NCI-H2107 (cell line): ENCODE data around the gene SLC4A3.
A peak's percentile ranks its signal among the peaks of the same experiment; 100 is the strongest.

Experiments used
- DNase-seq: peaks from one replicate; lab custom pipeline; 2025; lab: John Stamatoyannopoulos, UW

Gene SLC4A3, protein sequence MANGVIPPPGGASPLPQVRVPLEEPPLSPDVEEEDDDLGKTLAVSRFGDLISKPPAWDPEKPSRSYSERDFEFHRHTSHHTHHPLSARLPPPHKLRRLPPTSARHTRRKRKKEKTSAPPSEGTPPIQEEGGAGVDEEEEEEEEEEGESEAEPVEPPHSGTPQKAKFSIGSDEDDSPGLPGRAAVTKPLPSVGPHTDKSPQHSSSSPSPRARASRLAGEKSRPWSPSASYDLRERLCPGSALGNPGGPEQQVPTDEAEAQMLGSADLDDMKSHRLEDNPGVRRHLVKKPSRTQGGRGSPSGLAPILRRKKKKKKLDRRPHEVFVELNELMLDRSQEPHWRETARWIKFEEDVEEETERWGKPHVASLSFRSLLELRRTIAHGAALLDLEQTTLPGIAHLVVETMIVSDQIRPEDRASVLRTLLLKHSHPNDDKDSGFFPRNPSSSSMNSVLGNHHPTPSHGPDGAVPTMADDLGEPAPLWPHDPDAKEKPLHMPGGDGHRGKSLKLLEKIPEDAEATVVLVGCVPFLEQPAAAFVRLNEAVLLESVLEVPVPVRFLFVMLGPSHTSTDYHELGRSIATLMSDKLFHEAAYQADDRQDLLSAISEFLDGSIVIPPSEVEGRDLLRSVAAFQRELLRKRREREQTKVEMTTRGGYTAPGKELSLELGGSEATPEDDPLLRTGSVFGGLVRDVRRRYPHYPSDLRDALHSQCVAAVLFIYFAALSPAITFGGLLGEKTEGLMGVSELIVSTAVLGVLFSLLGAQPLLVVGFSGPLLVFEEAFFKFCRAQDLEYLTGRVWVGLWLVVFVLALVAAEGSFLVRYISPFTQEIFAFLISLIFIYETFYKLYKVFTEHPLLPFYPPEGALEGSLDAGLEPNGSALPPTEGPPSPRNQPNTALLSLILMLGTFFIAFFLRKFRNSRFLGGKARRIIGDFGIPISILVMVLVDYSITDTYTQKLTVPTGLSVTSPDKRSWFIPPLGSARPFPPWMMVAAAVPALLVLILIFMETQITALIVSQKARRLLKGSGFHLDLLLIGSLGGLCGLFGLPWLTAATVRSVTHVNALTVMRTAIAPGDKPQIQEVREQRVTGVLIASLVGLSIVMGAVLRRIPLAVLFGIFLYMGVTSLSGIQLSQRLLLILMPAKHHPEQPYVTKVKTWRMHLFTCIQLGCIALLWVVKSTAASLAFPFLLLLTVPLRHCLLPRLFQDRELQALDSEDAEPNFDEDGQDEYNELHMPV

DNA sequence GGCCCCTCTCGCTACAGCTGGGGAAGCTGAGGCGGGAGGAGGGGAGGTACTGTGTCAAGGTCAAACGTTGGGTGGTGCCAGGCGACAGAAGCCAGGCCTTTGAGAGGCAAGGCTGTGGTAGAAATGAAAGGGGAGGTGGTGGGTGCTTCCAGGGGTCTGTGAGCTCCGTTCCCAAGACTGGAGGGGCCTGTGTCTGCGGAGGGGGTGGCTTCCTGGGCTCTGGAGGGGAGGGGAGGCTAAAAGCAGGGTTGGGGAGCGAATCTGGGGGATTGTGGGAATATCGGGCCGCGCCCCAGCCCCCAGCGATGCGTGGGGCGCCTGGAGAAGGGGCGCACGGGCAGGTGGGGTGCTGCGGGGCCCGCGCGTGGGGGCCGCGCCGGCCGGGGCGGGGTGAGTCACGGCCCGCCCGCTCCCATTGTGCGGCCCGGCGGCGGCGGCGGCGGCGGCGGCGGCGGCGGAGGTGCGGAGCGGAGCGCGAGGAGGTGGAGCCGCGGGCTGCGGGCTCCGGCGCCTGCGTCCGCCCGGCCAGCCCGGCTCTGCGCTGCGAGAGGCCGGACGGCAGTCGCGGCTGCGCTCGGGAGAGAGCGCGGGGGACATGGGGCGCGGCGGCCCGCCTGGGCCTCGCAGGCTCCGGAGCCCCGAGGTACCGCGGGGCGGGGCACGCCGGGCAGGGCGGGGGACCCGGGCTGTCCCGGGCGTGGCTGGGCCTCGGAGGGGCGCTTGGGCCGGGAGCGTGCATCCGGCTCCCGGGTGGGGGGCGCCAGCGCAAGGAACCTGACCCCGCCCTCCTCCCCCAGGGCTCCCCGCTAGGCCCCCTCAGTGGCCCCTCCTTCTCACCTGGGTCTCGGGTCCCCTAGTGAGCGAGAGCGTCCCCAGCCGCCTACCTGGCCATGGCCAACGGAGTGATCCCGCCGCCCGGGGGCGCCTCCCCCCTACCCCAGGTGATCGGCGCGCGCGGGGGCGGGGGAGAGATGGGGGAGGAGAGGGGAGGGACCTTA, at the start of gene SLC4A3:
TSS of gene SLC4A3 (plus strand) at position 528 of the 998 bp plus-strand sequence. CDS start at position 891, 363 bp downstream.
- DNase-seq, result no peak

DNA sequence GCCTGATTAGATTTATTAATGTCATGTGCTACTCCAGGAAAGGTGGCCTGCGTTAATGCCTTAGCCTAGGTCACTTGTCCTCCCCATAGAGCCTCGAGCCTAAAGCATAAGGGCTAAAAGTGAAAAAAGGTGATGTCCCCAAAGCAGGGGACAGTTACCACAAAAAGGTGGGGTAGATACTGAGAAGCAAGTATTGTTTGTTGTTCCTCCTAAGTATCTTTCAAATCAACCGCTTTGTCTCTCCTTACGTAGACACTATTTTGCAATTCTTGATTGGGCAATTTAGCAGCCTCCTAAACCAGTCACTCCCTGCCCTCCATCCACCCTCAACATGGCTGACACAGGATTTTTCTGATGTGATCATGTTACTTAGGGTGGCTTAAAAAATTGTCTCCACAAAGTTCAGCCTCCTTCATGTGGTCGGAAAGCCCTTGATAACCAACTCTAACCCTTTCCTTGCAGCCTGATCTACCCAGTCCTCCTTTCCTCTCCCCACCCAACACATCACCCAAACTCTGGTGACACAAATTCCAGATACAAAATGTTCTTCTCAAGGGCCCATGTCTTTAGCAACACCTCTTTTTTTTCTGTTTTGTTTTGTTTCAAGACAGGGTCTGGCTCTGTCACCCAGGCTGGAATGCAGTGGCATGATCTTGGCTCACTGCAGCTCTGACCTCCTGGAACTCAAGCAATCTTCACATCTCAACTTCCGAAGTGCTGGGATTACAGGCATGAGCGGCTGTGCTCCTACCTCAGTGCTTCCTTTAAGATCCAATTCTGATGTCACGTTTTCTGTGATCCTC, 48.4 kb upstream of the SLC4A3 start:
- no peak for DNase-seq

DNA sequence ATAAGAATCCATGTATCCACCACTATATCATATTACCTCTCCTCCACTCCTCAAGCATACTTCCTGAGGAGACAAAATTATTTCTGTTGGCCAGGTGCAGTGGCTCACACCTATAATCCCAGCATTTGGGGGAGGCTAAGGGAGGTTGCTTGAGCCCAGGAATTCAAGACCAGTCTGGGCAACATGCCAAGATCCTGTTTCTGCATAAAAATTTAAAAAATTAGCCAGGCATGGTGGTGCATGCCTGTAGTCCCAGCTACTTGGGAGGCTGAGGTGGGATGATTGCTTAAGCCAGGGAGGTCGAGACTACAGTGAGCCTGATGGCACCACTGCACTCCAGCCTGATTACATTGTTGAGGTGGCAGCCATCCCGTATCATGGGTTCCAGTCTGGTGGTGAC, 46.1 kb upstream of the SLC4A3 start:
- no peak for DNase-seq

DNA sequence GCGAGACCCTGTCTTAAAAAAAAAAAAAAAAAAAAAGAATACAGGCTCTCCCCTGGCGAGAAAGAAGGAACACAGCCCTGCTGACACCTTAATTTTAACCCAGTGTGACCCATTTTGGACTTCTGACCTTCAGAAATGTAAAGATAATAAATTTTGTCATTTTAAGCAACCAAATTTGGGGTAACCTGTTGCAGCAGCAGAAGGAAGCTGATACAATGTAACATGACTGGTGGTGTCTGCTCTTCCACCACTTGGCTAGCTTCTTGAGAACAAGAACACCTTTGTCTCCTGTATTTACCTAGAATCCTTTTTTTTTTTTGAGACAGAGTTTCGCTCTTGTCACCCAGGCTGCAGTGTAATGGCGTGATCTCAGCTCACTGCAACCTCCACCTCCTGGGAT, 36.3 kb upstream of the SLC4A3 start:
- DNase-seq, result no peak

DNA sequence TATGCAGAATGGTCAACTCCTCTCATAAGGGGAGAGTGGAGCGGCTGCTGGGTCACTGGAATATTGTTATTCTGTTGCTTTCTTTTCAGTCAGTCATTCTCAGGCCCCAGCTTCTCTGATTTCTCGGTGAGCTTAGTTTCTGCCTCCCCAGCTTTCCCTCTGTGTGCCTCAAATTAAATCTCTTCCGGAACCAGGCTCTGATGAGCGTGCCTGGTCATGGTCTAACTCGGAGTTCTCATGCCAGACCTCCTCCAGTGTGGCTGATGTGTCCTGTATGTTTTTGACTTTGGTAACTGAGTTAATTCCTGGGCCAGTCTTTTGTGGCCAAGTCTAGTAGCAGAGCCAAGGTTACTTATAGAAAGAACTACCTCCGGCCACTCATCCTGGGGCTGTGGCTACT, 34.7 kb upstream of the SLC4A3 start:
- no peak for DNase-seq

DNA sequence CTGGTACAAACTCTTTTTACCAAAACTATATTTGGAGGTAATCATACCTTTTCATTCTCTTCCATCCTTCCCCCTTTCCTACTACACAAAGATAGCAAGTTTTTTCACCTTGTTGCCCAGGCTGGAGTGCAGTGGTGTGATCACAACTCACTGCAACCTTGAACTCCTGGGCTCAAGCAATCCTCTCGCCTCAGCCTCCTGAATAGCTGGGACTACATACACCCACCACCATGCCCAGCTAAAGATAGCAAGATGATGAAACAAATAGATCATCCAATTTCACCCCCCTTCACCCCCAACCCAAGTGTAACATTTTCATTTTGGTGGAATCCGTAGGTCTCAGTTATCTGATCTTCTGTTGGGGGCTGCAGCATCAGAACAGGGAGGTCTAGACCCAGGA, 34.3 kb upstream of the SLC4A3 start:
- no peak for DNase-seq

DNA sequence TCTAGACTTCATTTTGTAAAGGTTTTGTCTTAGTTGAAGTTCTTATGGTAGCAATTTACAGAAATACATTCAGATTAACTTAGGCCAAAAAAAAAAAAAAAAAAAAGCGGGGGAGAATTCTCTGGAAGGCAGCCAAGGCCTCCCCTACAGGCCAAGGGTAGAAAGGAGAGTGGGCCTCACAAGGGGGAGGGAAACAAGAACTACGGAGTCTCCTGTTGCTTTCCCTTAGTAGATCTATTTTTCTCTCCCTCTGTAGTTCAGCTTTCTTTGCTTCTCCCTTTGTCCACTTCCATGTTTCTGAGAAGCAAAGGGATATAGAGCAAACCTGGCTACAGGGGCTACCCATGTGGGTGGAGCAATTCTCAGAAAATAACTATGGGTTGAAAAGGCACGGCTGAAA, 32.2 kb upstream of the SLC4A3 start:
- no peak for DNase-seq

DNA sequence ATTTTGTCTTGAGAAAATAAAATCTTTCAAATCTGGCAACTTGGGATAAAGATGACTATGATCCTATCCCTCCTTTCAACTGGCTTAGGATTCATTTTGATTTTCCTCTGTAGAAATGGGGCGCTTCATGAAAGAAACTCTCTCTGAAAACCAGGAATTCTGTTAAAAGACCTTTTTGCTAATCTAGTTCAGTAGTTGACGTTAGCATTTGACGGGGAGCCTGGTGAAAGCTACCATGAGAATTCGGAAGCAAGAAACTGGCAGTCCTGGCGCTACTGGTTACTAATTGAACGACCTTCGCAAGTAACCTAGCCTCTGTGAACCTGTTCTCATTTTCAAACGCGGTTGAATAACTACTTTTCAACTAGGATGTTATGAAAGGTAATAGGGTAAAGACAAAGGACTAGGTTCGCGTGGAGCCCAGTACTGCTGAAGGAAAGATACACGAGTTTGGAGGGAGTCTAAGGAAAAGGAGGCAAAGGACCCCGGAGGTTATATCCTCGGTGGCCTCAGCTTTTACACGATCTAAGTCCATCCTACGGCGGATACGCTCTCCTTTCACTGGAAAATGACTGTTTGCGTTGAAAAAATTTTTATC, 30.4 kb upstream of the SLC4A3 start:
- no peak for DNase-seq

DNA sequence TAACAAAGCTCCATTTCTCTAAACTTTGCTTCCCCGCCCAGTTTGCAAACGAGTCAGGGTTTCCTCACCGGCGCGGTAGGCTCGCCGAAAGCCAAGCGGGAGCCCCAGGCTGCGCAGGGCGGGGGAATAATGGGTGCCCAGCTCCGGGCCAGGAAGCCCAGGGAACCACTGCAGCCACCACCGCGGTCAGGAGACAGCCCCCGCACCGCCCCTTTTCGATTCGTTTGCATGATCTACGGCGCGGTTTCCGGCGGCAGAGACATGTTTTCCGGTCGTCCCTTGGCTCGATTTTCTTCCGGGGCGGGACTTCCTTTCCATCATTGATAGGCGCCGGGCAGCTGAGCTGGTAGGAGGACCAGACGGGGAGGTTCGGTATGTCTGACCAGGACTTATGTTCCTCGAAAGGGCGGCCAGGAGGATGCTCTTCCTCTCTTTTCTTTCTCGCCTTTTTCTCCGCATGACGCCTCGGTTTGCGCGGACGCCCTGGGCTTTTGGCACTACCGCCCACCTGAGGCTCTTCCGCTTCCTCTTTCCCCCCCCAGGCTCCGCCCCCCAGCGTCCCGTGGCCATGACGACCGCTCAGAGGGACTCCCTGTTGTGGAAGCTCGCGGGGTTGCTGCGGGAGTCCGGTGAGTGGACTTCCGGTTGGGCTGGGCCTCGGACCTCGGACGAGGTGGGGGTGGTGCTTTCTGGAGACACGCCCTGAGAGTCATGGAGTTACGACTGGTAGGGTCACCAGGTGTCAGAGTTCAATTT, 29.7 kb upstream of the SLC4A3 start, which contains the start of gene STK11IP:
TSS of gene STK11IP (plus strand) at position 306 of the 756 bp plus-strand sequence. CDS start at position 569, 263 bp downstream.
- peak; percentile 86 for DNase-seq

DNA sequence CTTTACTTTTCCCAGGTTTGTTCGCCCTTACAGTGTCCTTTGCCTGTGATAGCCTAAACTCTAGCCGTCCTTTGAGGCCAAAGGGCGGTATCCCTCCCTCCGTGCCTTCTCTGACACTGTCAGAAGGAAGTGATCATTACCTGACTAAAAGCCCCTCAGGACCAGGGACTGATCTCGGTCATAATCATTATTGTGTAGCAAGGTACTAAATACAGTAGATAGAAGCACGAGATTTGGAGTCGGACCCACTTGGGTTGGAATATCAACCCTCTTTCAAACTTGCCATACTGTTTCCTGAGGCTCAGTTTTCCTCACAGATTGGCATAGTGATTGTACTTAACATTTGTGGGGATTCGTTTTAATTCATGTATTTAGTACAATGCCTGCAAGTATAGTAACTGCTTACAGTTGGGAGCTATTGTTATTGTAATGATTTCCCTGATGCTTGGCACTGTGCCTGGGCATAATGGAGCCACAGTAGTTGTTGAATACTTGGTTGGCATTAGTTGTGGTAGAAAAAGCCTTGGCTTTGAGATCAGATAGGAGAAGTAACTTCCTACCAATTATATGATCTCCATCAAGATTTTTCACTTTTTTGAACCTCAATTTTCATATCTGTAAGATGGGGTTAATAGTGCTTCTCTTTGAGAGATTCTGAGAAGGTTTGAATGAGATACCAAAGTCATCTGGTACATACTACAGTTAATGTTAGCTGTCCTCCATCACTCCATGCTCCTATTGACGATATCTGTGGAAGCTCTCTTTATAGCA, 28.9 kb upstream of the SLC4A3 start:
- no peak for DNase-seq

DNA sequence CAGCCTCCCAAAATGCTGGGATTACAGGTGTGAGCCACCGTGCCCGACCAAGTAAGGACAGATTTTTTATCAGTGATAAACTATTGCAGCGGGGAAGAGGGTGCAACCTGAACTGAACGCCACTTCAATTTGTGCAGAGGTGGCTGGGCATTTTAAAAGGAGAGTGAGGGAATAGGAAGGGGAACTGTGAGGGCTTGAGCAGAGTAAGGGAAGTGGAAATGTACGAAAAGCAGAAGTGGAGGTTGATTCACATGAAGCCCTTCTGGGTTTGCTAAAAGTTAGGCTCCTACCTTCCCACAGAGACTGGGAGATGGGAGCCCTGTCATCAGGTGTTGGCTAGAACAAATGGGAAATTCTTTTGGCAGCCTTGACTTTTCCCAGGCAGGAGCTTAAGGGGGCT, 23.7 kb upstream of the SLC4A3 start:
- DNase-seq, result no peak

DNA sequence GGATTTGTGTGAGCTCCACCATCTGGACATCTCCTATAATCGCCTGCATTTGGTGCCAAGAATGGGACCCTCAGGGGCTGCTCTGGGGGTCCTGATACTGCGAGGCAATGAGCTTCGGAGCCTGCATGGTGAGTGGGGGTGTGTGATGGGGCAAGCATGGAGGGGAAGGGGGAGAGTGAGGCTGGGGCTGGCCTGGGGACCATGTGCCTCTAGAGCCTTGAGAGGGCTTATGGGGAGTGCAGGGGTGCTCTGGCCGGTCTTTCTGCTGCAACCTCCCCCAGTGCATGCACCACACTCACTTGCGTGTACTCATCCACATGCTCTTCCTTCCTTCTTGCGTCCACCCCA, 21.8 kb upstream of the SLC4A3 start:
- no peak for DNase-seq

DNA sequence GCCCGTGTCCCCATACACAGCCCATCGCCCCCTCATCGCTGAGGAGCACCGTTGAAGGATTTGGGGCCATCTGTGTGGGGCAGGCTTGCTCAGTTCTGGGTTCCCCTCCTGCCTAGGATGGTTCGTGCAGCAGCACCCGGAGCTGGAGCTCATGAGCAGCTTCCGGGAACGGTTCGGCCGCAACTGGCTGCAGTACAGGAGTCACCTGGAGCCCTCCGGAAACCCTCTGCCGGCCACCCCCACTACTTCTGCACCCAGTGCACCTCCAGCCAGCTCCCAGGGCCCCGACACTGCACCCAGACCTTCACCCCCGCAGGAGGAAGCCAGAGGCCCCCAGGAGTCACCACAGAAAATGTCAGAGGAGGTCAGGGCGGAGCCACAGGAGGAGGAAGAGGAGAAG, 19.5 kb upstream of the SLC4A3 start:
- no peak for DNase-seq

DNA sequence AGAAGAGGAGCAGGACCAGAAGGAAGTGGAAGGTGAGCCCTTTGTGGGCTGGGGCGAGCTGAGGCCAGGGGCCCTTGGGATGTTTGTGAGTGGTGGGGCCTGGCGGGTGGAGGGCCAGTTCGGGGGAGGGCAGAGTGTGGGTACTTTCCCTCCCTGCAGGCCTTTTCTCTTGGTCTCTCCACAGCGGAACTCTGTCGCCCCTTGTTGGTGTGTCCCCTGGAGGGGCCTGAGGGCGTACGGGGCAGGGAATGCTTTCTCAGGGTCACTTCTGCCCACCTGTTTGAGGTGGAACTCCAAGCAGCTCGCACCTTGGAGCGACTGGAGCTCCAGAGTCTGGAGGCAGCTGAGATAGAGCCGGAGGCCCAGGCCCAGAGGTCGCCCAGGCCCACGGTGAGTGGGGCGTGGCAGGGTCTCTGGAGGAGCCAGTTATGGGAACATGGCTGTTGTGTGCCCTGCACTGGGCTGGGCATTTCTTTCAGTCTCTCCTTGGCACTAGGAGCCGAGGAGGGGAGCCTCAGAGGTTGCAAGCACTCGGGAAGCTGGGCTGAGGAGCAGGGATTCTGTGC, 18.9 kb upstream of the SLC4A3 start:
- DNase-seq, result no peak

DNA sequence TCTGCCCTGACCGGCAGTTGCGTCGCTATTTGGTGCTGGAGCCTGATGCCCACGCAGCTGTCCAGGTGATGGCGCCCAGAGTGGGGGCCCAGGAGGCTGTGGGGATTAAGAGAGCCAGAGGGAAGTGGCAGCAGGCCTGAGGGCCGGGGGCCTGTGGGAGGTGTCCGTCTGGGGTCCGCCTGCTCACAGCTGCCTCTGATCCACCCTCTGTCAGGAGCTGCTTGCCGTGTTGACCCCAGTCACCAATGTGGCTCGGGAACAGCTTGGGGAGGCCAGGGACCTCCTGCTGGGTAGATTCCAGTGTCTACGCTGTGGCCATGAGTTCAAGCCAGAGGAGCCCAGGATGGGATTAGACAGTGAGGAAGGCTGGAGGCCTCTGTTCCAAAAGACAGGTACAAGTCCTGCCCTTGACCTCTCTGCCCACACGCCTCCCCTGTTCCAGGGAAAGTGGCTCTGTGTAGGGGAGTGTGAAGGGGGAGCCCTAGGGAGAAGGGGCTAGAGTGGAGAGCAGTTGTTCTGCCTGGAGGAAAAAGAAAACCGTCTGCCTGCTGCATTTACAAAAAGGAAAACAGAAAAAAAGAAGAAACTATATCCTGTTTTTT, 18.2 kb upstream of the SLC4A3 start:
- DNase-seq, result no peak

DNA sequence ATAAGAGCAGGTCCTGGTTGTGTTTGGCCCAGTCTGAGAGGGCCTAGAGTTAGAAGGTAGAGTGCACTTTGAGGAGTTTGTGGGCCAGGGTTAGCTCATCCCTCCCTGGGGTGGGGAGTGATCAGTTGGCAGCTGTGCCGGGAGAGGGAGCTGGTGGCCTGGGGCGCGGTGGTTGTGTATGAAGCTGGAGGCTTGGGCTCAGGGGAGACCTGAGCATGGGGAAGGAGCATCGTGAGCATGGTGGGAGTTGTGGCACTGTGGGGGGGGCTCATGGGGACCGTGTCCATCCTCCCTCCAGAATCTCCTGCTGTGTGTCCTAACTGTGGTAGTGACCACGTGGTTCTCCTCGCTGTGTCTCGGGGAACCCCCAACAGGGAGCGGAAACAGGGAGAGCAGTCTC, 16.1 kb upstream of the SLC4A3 start:
- DNase-seq, result no peak

DNA sequence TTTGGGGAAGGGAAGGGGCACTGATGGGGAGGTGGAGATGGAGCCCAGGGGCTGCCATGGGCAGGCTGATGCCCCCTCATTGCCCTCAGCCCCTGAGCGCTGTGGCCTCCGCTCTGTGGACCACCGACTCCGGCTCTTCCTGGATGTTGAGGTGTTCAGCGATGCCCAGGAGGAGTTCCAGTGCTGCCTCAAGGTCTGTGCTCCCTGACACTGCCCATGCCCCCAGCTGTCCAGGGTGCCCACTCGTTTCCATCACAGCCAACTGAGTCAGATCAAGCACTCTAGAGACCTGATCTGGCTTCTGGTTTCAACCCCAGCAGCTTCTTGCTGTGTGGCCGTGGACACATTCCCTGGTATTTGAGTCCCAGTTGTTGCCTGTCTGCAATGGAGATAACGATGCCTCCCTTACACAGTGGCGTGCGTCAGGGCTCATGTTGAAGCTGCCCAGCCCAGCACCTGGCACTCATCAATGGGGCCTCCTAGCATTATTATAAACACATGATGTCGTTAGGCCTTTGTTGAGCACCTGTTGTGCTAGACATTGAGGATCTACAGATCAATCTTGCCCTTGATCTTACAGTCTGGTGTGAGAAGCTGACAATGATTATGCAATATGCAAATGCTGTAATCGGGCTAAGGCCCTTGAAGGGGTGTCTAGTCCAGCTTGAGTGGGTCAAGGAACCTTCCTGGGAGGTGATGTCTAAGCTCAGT, 15.4 kb upstream of the SLC4A3 start:
- no peak for DNase-seq
